GM18861 (cell line): Measurements from ENCODE around the gene UBASH3A.

Experiments used
- ATAC-seq: cut with Tn5 transposase; IDR thresholded peaks from one replicate; pipeline ENCODE4 v1.9.1; 2021; ENCODE audit not compliant: unreplicated experiment

Gene UBASH3A

DNA sequence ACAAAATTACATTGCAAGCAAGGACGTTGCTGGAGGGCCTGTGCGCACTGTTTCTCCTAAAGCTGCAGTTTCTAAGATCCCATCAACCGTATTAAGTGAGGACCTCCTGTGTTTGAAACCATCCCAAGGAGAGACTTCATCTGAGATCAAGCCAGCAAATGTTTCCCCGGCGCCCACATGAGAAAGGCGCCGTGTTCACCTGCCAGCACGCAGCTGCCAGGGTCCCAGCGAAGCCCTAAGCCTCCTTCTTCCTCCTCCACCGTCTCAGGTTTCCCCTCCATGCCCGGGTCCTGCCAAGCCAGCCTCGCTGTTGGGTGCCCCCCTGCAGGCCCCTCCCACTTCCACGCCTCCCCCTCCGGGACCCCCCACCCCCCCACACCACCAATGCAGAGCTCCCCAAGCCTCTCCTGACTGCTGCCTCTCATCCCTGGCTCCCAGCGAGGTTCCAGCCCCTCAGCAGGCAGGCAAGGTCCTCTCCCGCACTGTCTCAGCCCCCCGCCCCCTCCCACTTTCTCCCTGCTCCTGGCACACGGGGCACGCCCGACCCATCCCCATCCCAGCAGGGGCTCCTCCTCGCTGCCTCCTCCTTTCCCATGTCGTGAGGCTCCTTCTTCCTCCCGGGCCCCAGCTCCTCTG lies 28.7 kb upstream of the UBASH3A start:
- no peak for ATAC-seq

GRCh38 chr21:42375506-42375905 lies 28.2 kb upstream of the UBASH3A start:
- ATAC-seq = no peak

- ATAC-seq = no peak
These were observed 27.8 kb upstream of the UBASH3A start for GRCh38 chr21:42375966-42376337.

DNA sequence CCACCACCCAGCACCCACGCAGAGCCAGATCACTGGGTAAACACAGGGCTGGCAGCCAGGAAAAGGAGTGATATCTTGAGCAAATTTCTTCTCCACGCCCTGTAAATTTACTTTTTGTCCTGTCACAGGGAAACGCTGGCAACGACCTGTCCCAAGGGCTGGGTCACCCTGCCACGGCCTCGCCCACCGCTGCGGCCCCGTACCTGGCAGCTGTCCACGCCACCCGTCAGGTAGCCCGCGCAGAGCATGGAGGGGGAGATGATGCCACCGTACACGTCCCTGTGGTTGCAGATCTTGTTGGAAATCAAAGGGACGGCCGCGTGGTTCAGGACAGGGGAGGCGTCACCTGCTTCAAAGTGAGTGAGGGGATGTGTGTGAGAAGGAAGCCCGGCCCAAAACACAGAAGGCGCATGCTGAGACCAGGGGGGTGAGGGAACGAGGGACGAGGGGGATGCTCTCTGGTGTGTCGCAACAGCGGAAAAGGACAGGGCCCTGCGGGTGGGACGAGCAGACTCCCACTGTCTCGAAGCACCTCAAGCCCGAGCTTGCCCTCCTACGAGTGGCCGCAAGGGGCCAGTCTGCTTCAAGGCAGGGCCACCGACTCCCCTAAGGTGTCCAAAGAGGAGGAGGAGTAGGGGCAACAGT lies 27.2 kb upstream of the UBASH3A start:
- no peak for ATAC-seq

- no peak for ATAC-seq
These were observed 26.3 kb upstream of the UBASH3A start for GRCh38 chr21:42377211-42377950.

DNA sequence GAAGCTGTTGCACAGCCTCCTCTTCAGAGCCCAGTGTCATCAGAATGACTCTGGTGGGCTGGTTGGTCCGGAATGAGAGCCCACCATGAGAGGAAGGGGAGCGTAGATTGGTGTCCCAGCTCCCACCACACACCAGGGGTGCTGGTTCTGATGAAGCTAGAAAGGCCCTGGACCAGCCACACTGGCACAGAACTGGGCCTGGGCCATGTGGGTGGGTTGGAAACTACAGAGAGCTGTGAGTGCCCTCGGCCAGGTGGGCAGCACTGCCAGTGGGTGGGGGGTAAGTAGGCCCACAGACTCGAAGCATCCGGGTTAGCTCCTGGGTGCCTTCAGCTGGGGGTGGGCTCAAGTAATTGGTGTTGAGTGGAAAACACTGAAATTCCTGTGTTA lies 25.8 kb upstream of the UBASH3A start:
- no peak for ATAC-seq

GRCh38 chr21:42378418-42378817 lies 25.3 kb upstream of the UBASH3A start:
- no peak for ATAC-seq

GRCh38 chr21:42379426-42380215 lies 24.1 kb upstream of the UBASH3A start:
- no peak for ATAC-seq

DNA sequence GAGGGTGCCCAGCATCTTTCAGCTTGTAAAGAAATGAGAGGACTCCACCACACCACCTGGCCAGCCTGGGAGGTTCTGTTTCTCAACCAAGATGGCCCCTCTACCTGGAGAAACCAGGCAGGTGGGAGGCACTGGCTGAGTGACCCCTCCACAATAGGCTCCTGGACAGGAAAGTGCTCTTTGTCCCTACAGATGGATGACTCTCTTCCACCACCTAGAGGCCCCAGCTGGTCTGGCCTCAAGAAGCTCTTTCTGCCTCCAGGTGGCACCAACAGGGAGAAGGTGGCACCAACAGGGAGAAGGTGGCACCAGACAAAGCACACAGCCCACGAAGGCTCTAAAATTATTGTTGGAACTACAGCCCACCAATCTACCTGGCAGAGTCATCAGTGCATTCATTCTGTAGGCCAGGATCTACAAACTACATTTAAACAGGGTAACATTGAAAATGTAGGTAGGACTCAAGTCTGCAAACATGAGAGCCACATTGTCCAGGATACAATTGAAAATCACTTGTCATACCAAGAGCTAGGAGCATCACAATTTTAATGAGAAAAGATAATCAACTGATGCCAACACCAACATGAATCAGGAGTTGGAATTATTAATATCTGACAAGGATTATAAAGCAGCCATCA lies 22.2 kb upstream of the UBASH3A start:
- no peak for ATAC-seq

- ATAC-seq = no peak
These were observed 20.8 kb upstream of the UBASH3A start for GRCh38 chr21:42382915-42383314.

DNA sequence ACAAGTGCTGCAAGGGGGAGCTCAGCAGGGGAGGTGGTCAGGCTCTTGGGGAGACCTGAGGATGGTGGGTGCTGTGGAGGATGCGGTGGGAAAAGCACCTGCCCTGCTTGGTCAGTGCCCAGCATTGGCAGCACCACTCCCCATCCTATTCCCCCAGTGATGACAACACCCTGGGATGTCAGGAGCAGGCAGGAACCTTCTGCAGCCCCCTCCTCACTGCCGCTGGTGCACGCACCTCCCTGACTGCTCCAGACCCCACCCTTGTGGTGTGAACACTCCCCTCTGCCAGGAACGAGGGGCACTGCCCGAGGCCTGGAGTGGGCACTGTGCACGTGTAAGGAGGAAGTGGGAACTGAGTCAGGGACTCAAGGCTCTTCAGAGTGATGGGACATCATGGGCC lies 20.4 kb upstream of the UBASH3A start:
- ATAC-seq = no peak

GRCh38 chr21:42384156-42384945 lies 19.4 kb upstream of the UBASH3A start:
- no peak for ATAC-seq

GRCh38 chr21:42384989-42385388 lies 18.7 kb upstream of the UBASH3A start:
- no peak for ATAC-seq

- no peak for ATAC-seq
These were observed 18.1 kb upstream of the UBASH3A start for GRCh38 chr21:42385619-42386018.

DNA sequence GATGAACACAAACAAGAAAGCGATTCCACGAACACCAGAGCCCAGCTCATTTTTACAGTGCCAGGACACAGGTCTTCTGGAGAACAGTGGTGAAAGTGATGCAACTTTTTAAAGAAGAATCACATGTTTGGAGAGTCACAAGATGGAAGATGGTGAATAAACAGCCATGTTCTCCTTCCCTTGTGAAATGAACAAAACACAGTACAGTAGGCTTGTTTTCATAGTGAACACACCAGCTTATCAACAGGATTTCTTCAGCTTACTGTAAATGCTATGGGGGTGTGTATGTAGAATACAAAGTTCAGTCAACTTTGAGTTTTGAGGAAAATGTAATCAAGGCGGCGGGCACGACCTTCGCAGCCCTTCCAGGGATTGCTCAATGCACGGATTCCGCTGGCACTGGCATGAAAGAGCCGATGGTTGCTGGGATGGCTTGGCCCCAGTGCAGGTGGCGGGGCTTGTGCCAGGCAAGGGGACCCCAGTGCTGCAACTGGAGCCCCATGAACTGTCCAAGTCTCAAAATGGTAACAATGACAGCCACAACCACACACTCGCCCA lies 17.6 kb upstream of the UBASH3A start:
- ATAC-seq = no peak

DNA sequence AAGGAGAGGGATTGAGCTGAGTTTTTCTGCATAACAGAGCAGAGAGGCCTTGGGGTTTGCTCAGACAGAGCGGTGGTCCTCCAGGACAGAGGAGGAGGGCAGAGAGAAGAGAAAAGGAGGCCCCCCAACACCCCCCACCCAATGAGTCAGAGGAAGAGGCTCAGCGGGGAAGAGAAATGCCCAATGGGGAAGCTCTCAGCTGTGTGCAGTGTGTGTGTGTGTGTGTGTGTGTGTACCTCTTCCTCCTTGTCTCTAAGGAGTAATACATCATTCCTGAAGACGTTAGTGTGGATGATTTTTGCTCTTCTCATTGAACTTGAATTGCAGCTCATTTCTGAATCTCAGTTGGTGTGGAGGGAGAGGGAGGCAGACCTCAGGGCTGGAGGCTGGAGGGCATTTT lies 16.5 kb upstream of the UBASH3A start:
- no peak for ATAC-seq

- no peak for ATAC-seq
These were observed 15.8 kb upstream of the UBASH3A start for GRCh38 chr21:42387843-42388340.

GRCh38 chr21:42388740-42389448 lies 14.8 kb upstream of the UBASH3A start:
- no peak for ATAC-seq

GRCh38 chr21:42389449-42389835 lies 14.3 kb upstream of the UBASH3A start:
- ATAC-seq = no peak
